Measurements from ENCODE around the gene TANC1.
"Not testable (repeated sequence)": the region's sequence is repeated elsewhere in the genome, so short reads cannot be mapped to it uniquely, and the experiment has no call there.

The TANC1 gene

GRCh38 chr2:159089543-159089942 is 121.1 kb downstream of the TANC1 start:
- DNase-seq (ENCODE audit: low read depth in 2 of 2), result no peak

- DNase-seq (ENCODE audit: low read depth in 2 of 2), result no peak
Measured at GRCh38 chr2:159090514-159091201, 122.2 kb downstream of the TANC1 start.

- DNase-seq (ENCODE audit: low read depth in 2 of 2), result no peak
Measured at GRCh38 chr2:159091381-159091780, 122.9 kb downstream of the TANC1 start.

GRCh38 chr2:159091976-159092375 is 123.5 kb downstream of the TANC1 start:
- no peak for DNase-seq (ENCODE audit: low read depth in 2 of 2)

- no peak for DNase-seq (ENCODE audit: low read depth in 2 of 2)
Measured at GRCh38 chr2:159093497-159093896, 125.1 kb downstream of the TANC1 start.

- DNase-seq (ENCODE audit: low read depth in 2 of 2), result no peak
Measured at GRCh38 chr2:159094173-159094737, 125.8 kb downstream of the TANC1 start.

- DNase-seq (ENCODE audit: low read depth in 2 of 2), result no peak
Measured at GRCh38 chr2:159095813-159096212, 127.4 kb downstream of the TANC1 start.

- not testable (repeated sequence) for DNase-seq (ENCODE audit: low read depth in 2 of 2)
Measured at GRCh38 chr2:159096302-159096855, 127.9 kb downstream of the TANC1 start.

GRCh38 chr2:159096901-159097300 is 128.5 kb downstream of the TANC1 start:
- no peak for DNase-seq (ENCODE audit: low read depth in 2 of 2)

GRCh38 chr2:159098361-159098760 is 129.9 kb downstream of the TANC1 start:
- no peak for DNase-seq (ENCODE audit: low read depth in 2 of 2)

- DNase-seq (ENCODE audit: low read depth in 2 of 2), result no peak
Measured at GRCh38 chr2:159098921-159099411, 130.5 kb downstream of the TANC1 start.

GRCh38 chr2:159101755-159102489 is 133.5 kb downstream of the TANC1 start:
- DNase-seq (ENCODE audit: low read depth in 2 of 2), result no peak

GRCh38 chr2:159103411-159103810 is 135.0 kb downstream of the TANC1 start:
- no peak for DNase-seq (ENCODE audit: low read depth in 2 of 2)

GRCh38 chr2:159106109-159106508 is 137.7 kb downstream of the TANC1 start:
- DNase-seq (ENCODE audit: low read depth in 2 of 2), result no peak

- DNase-seq (ENCODE audit: low read depth in 2 of 2), result no peak
Measured at GRCh38 chr2:159108181-159108893, 139.9 kb downstream of the TANC1 start.

- no peak for DNase-seq (ENCODE audit: low read depth in 2 of 2)
Measured at GRCh38 chr2:159109517-159109916, 141.1 kb downstream of the TANC1 start.

GRCh38 chr2:159110784-159111183 is 142.3 kb downstream of the TANC1 start:
- no peak for DNase-seq (ENCODE audit: low read depth in 2 of 2)

GRCh38 chr2:159111346-159111927 is 143.0 kb downstream of the TANC1 start:
- DNase-seq (ENCODE audit: low read depth in 2 of 2), result no peak

- no peak for DNase-seq (ENCODE audit: low read depth in 2 of 2)
Measured at GRCh38 chr2:159114835-159115234, 146.4 kb downstream of the TANC1 start.

- no peak for DNase-seq (ENCODE audit: low read depth in 2 of 2)
Measured at GRCh38 chr2:159116922-159117321, 148.5 kb downstream of the TANC1 start.

GRCh38 chr2:159117658-159118057 is 149.2 kb downstream of the TANC1 start:
- no peak for DNase-seq (ENCODE audit: low read depth in 2 of 2)
